GM21737 (cell line): ENCODE measurements around the gene LPA.

Experiments
- ATAC-seq: cut with Tn5 transposase; IDR thresholded peaks from one replicate; pipeline ENCODE4 v1.9.1; 2021; ENCODE audit warnings: mild to moderate bottlenecking, moderate library complexity; ENCODE audit not compliant: unreplicated experiment

Gene LPA

GRCh38 chr6:160519133-160519532 lies 144.9 kb downstream of the LPA start:
- no peak for ATAC-seq

- no peak for ATAC-seq
Measured at GRCh38 chr6:160513836-160514235, 150.2 kb downstream of the LPA start.

- ATAC-seq, result no peak
Measured at GRCh38 chr6:160510976-160511617, 153.0 kb downstream of the LPA start.

GRCh38 chr6:160510199-160510598 lies 153.9 kb downstream of the LPA start:
- ATAC-seq, result no peak

GRCh38 chr6:160509610-160510009 lies 154.5 kb downstream of the LPA start:
- ATAC-seq, result no peak

- ATAC-seq, result no peak
Measured at GRCh38 chr6:160508599-160508998, 155.5 kb downstream of the LPA start.

GRCh38 chr6:160507420-160507819 lies 156.7 kb downstream of the LPA start:
- no peak for ATAC-seq

- ATAC-seq, result no peak
Measured at GRCh38 chr6:160505970-160506369, 158.1 kb downstream of the LPA start.

- no peak for ATAC-seq
Measured at GRCh38 chr6:160500639-160501038, 163.4 kb downstream of the LPA start.

- ATAC-seq, result no peak
Measured at GRCh38 chr6:160494576-160494975, 169.5 kb downstream of the LPA start.

- no peak for ATAC-seq
Measured at GRCh38 chr6:160489091-160489490, 175.0 kb downstream of the LPA start.

- ATAC-seq, result no peak
Measured at GRCh38 chr6:160487116-160487515, 177.0 kb downstream of the LPA start.
